Vagina (tissue), 2 donors: ENCODE measurements around the gene PTPRN2. TPM values are rescaled to one million over a fixed set of nuclear protein-coding genes. Genes with fewer than 3 reads are reported as not detected.

Source experiments
- DNase-seq, 2 donors: peaks; one replicate each; pipeline ENCODE4 v3.0.0-alpha.2; 2017; ENCODE audit errors: extremely low spot score in 2 of 2
- H3K27ac ChIP-seq: fragments of 200-600 bp; sonication (generic); one replicate; pipeline ENCODE4 v1.5.1; 2019
- H3K27me3 ChIP-seq: fragments of 200-600 bp; sonication (generic); one replicate; pipeline ENCODE4 v1.5.1; 2019
- H3K36me3 ChIP-seq, 2 donors: fragments of 200-600 bp; sonication (generic); one replicate each; pipeline ENCODE4 v1.5.1; 2017 to 2019
- H3K4me1 ChIP-seq: fragments of 200-600 bp; sonication (generic); one replicate; pipeline ENCODE4 v1.5.1; 2019
- H3K4me3 ChIP-seq, 2 donors: fragments of 200-600 bp; sonication (generic); 1 replicate in 1 of 2; 2 replicates in 1 of 2; pipeline ENCODE4 v1.5.1; 2016 to 2019
- H3K9me3 ChIP-seq: fragments of 200-600 bp; sonication (generic); one replicate; pipeline ENCODE4 v1.5.1; 2019
- CTCF ChIP-seq, 3 experiments: fragments of 450-650 bp in 2 of 3; fragments of 200-600 bp in 1 of 3; sonication (generic) in 1 of 3; IDR thresholded peaks; one replicate each; pipeline ENCODE4 v1.5.1; 2017 to 2019; ENCODE audit warnings: antibody characterized with exemption in 3 of 3, mild to moderate bottlenecking in 2 of 3, moderate library complexity in 2 of 3
- POLR2A ChIP-seq, 2 donors: fragments of 450-650 bp; IDR thresholded peaks; one replicate each; pipeline ENCODE4 v1.6.1; 2017; ENCODE audit warnings: antibody characterized with exemption in 2 of 2, mild to moderate bottlenecking in 2 of 2, moderate library complexity in 2 of 2
- POLR2AphosphoS5 ChIP-seq, 2 donors: sonication (generic); formaldehyde crosslinking; IDR thresholded peaks; one replicate each; pipeline ENCODE4 v1.9.0; 2017; ENCODE audit warnings: antibody characterized with exemption in 2 of 2, mild to moderate bottlenecking in 2 of 2, low read depth in 1 of 2; ENCODE audit not compliant: insufficient read depth in 1 of 2
- intact Hi-C: fragments of 100-400 bp; cut with DNase I; formaldehyde crosslinking; loops from one replicate; pipeline ENCODE4 v1.15.1; 2023
- total RNA-seq: library from RNA; depleted of rRNA; stranded (reverse); fragments of >200 nt; gene quantifications from one replicate; pipeline ENCODE4 v1.2.3, GENCODE V29; 2016

The PTPRN2 gene
- total RNA-seq, 1 donor from 2014 or later: 7.4 TPM

- H3K27ac ChIP-seq: no peak overlapping the region
- TF ChIP-seq POLR2A (IDR thresholded peaks at IDR 0.05): no peak
- TF ChIP-seq POLR2AphosphoS5 (IDR thresholded peaks at IDR 0.05; ENCODE audit: insufficient read depth in 1 of 2, low read depth in 1 of 2): no peak
- TF ChIP-seq CTCF (IDR thresholded peaks at IDR 0.05): no peak
- no peaks in the 10 kb centered on the region for H3K27me3 ChIP-seq
- intact Hi-C loops: no loop called here
- H3K36me3 ChIP-seq: no peaks in the 10 kb centered on the region
- no peak for DNase-seq
- no peaks in the 10 kb centered on the region for H3K9me3 ChIP-seq
- no peak overlapping the region for H3K4me3 ChIP-seq
- H3K4me1 ChIP-seq: no peaks in the 10 kb centered on the region
These were observed 525.0 kb downstream of the PTPRN2 start for GRCh38 chr7:158062661-158063060.

GRCh38 chr7:158061884-158062656, 525.6 kb downstream of the PTPRN2 start:
- DNase-seq: no peak
- H3K4me1 ChIP-seq: no peaks in the 10 kb centered on the region
- no peaks in the 10 kb centered on the region for H3K9me3 ChIP-seq
- no peak overlapping the region for H3K27ac ChIP-seq
- H3K36me3 ChIP-seq: no peaks in the 10 kb centered on the region
- no peaks in the 10 kb centered on the region for H3K27me3 ChIP-seq
- intact Hi-C loops: no loop called here
- TF ChIP-seq POLR2A (IDR thresholded peaks at IDR 0.05): no peak
- no peak overlapping the region for H3K4me3 ChIP-seq

- H3K4me1 ChIP-seq: no peaks in the 10 kb centered on the region
- H3K9me3 ChIP-seq: no peaks in the 10 kb centered on the region
- TF ChIP-seq POLR2AphosphoS5 (IDR thresholded peaks at IDR 0.05; ENCODE audit: insufficient read depth in 1 of 2, low read depth in 1 of 2): no peak
- TF ChIP-seq CTCF (IDR thresholded peaks at IDR 0.05): no peak
- no peak for TF ChIP-seq POLR2A (IDR thresholded peaks at IDR 0.05)
- H3K27ac ChIP-seq: no peak overlapping the region
- H3K4me3 ChIP-seq: no peak overlapping the region
- no peaks in the 10 kb centered on the region for H3K36me3 ChIP-seq
- no peaks in the 10 kb centered on the region for H3K27me3 ChIP-seq
- DNase-seq: no peak
- intact Hi-C loops: no loop called here
These were observed 526.5 kb downstream of the PTPRN2 start for GRCh38 chr7:158061026-158061630.

GRCh38 chr7:158060216-158060615, 527.4 kb downstream of the PTPRN2 start:
- no peaks in the 10 kb centered on the region for H3K27me3 ChIP-seq
- no peak for TF ChIP-seq POLR2A (IDR thresholded peaks at IDR 0.05)
- TF ChIP-seq POLR2AphosphoS5 (IDR thresholded peaks at IDR 0.05; ENCODE audit: insufficient read depth in 1 of 2, low read depth in 1 of 2): no peak
- no peak for TF ChIP-seq CTCF (IDR thresholded peaks at IDR 0.05)
- no peaks in the 10 kb centered on the region for H3K9me3 ChIP-seq
- no peak overlapping the region for H3K27ac ChIP-seq
- H3K36me3 ChIP-seq: no peaks in the 10 kb centered on the region
- intact Hi-C loops: no loop called here
- no peak for DNase-seq
- no peak overlapping the region for H3K4me3 ChIP-seq
- no peaks in the 10 kb centered on the region for H3K4me1 ChIP-seq

GRCh38 chr7:158057446-158057845, 530.2 kb downstream of the PTPRN2 start:
- TF ChIP-seq POLR2AphosphoS5 (IDR thresholded peaks at IDR 0.05; ENCODE audit: insufficient read depth in 1 of 2, low read depth in 1 of 2) (no peak), CTCF (IDR thresholded peaks at IDR 0.05) (no peak), POLR2A (IDR thresholded peaks at IDR 0.05) (no peak)
- Histone ChIP-seq H3K9me3 (no peaks in the 10 kb centered on the region), H3K27me3 (no peaks in the 10 kb centered on the region), H3K27ac (no peak overlapping the region), H3K4me1 (no peaks in the 10 kb centered on the region), H3K36me3 (no peaks in the 10 kb centered on the region), H3K4me3 (no peak overlapping the region)
- intact Hi-C loops: no loop called here
- no peak for DNase-seq
